Measurements from ENCODE around the gene TMC5.

- TF ChIP-seq, protein P1, sequence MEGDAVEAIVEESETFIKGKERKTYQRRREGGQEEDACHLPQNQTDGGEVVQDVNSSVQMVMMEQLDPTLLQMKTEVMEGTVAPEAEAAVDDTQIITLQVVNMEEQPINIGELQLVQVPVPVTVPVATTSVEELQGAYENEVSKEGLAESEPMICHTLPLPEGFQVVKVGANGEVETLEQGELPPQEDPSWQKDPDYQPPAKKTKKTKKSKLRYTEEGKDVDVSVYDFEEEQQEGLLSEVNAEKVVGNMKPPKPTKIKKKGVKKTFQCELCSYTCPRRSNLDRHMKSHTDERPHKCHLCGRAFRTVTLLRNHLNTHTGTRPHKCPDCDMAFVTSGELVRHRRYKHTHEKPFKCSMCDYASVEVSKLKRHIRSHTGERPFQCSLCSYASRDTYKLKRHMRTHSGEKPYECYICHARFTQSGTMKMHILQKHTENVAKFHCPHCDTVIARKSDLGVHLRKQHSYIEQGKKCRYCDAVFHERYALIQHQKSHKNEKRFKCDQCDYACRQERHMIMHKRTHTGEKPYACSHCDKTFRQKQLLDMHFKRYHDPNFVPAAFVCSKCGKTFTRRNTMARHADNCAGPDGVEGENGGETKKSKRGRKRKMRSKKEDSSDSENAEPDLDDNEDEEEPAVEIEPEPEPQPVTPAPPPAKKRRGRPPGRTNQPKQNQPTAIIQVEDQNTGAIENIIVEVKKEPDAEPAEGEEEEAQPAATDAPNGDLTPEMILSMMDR (IDR thresholded peaks at IDR 0.05; ENCODE audit: low read depth, low read length, missing input control): no peak
- TF ChIP-seq HNF4G (IDR thresholded peaks at IDR 0.05): no peak
These were observed 60.8 kb downstream of the TMC5 start for GRCh38 chr16:19478505-19478904.

Measured in liver (tissue), 3 donors.